Psoas muscle (tissue), 8 donors: ENCODE data around the gene MYO1E. TPM values are rescaled to one million over a fixed set of nuclear protein-coding genes. Genes with fewer than 3 reads are reported as not detected.

Source experiments
- ATAC-seq, 4 donors: fragments of 200-7000 bp; cut with Tn5 transposase; one replicate each; pipeline ENCODE4 v1.9.1; 2020; ENCODE audit warnings: moderate library complexity in 3 of 4, mild to moderate bottlenecking in 2 of 4
- DNase-seq, 2 donors: peaks; one replicate each; pipeline ENCODE4 v3.0.0-alpha.2; 2020
- H3K27ac ChIP-seq: fragments of 200-600 bp; one replicate; pipeline ENCODE4 v1.8.0; 2022
- H3K27me3 ChIP-seq, 3 donors: fragments of 200-600 bp in 1 of 3; one replicate each; pipeline versions ENCODE4 v1.6.1 to v1.8.0; 2013 to 2022; ENCODE audit warnings: low read length in 2 of 3, mild to moderate bottlenecking in 2 of 3, moderate library complexity in 1 of 3; ENCODE audit not compliant: insufficient read depth in 3 of 3
- H3K36me3 ChIP-seq, 2 donors: fragments of 200-600 bp in 1 of 2; one replicate each; pipeline versions ENCODE4 v1.6.1 to v1.8.0; 2013 to 2022; ENCODE audit warnings: low read depth in 1 of 2, mild to moderate bottlenecking in 1 of 2, moderate library complexity in 1 of 2; ENCODE audit not compliant: insufficient read depth in 1 of 2
- H3K4me1 ChIP-seq: fragments of 200-600 bp; one replicate; pipeline ENCODE4 v1.8.0; 2022
- H3K4me3 ChIP-seq: fragments of 200-600 bp; one replicate; pipeline ENCODE4 v1.8.0; 2022; ENCODE audit warnings: mild to moderate bottlenecking
- H3K9me3 ChIP-seq: fragments of 200-600 bp; one replicate; pipeline ENCODE4 v1.8.0; 2022
- WGBS, 3 donors: extraction: QIAGEN DNeasy Blood & Tissue Kit; methylation state at CpG; one replicate each; pipeline versions ENCODE4 v1.1.6 to v1.1.7; 2013; 5-methylcytosine and 5-hydroxymethylcytosine counted together
- intact Hi-C, 2 donors: fragments of 100-400 bp; cut with DNase I; formaldehyde crosslinking; loops; one replicate each; pipeline versions ENCODE4 v1.11.0 to v1.14.2; 2022
- polyA plus RNA-seq, 3 donors: library from polyadenylated mRNA; stranded (reverse); fragments of 200-250 nt; gene quantifications; one replicate each; pipeline ENCODE4 v1.2.3, GENCODE V29; 2013
- total RNA-seq, 4 donors: library from RNA; stranded (reverse); fragmentation: NEBNext Ultra II Directional in 2 of 4; extraction: Animal tissue kit (Norgen Biotek cat#: 25700) in 2 of 4; gene quantifications; one replicate each; pipeline versions ENCODE4 v1.2.1 to v1.2.4, GENCODE V29; 2021 to 2023
- TF ChIP-seq, protein P1 (sequence below): fragments of 200-600 bp; IDR thresholded peaks from one replicate; pipeline ENCODE4 v1.8.0; 2022; ENCODE audit warnings: antibody characterized with exemption
- donor health status: healthy with polysubstance abuse.
- donor health status: DM: no; HTN: no; CAD: no; lungs with moderate emphysema.
- donor health status: Bipolar disorder and iron deficiency.
- donor health status: healthy.
- donor health status: DM: yes; HTN: yes; CAD: no.
- donor health status: DM: no; HTN: no; CAD: no.
- donor health status: DM: no; HTN: no; CAD: no.
- donor health status: DM: yes; HTN: yes; CAD: no.

The MYO1E gene
- total and polyA plus RNA-seq, 7 donors, result 10.0 to 53.7 (median 26.3) TPM

DNA sequence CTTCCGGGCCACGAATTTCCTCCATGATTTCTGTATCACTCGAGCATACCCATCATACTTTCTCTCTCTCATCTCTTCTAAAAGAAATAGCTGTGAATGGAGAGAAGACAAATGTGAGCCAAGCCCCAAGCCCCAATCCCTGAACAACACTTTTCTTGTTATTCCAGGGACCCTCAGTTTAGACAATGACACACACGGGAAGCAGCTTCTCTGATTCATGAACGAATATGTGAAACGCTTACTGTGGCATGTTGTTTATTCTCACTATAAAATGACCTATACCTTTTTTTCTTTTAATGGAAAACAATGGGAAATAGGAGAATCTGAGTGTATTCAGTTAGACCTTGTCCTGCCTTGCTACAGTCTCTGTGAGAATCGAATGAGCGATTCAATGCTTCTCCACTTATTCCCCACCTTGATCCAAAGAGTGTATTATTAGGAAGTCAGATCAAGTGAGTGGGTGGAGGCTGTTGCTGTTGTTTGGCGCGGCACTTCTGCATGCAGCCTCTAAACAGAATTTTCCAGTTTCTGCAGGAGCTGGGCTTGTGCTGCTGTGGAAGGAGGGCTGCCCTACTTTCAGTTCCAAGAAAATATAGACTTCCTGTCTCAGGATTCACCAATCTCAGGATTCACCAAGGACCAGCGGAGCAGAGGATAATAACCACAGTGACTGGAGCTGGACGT is 198.4 kb downstream of the MYO1E start:
- Histone ChIP-seq H3K4me1 (peaks cover 15% of the 10 kb centered on the region), H3K4me3 (no peak overlapping the region), H3K36me3 (peaks cover 0 to 37% of the 10 kb centered on the region in 2 donors), H3K27me3 (no peaks in the 10 kb centered on the region), H3K27ac (no peak overlapping the region), H3K9me3 (no peaks in the 10 kb centered on the region)
- no peak for DNase-seq
- 92 to 94% (median 93%) methylated on average over 12 of the region's 12 CpGs for WGBS, 3 donors
- intact Hi-C loops, result loop anchor here (10.0 kb wide), 2 partner anchors 189 to 321 kb away; partner anchors contain the start of gene RNF111 (in 1 of the 2)
- TF ChIP-seq, protein P1, sequence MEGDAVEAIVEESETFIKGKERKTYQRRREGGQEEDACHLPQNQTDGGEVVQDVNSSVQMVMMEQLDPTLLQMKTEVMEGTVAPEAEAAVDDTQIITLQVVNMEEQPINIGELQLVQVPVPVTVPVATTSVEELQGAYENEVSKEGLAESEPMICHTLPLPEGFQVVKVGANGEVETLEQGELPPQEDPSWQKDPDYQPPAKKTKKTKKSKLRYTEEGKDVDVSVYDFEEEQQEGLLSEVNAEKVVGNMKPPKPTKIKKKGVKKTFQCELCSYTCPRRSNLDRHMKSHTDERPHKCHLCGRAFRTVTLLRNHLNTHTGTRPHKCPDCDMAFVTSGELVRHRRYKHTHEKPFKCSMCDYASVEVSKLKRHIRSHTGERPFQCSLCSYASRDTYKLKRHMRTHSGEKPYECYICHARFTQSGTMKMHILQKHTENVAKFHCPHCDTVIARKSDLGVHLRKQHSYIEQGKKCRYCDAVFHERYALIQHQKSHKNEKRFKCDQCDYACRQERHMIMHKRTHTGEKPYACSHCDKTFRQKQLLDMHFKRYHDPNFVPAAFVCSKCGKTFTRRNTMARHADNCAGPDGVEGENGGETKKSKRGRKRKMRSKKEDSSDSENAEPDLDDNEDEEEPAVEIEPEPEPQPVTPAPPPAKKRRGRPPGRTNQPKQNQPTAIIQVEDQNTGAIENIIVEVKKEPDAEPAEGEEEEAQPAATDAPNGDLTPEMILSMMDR, result no peak
- no peak for ATAC-seq

DNA sequence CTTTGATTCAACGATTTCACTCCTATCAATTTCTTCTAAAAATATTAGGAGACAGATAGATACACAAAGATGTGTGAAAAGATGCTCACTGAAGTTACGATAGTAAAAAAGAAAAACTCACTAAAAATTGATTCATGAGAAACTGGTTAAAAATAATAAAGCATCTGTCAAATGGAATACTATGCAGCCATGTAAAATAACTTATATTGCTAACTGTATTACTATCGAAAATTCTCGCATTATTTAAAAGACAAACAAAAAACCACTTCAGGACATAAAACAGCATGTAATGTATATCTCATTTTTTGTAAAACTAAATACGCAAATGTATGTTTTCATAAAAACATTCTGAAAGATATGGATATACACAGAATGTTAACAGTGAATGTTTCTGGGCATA is 199.5 kb downstream of the MYO1E start:
- 98 to 99% (median 99%) methylated on average over 5 of the region's 5 CpGs for WGBS, 3 donors

DNA sequence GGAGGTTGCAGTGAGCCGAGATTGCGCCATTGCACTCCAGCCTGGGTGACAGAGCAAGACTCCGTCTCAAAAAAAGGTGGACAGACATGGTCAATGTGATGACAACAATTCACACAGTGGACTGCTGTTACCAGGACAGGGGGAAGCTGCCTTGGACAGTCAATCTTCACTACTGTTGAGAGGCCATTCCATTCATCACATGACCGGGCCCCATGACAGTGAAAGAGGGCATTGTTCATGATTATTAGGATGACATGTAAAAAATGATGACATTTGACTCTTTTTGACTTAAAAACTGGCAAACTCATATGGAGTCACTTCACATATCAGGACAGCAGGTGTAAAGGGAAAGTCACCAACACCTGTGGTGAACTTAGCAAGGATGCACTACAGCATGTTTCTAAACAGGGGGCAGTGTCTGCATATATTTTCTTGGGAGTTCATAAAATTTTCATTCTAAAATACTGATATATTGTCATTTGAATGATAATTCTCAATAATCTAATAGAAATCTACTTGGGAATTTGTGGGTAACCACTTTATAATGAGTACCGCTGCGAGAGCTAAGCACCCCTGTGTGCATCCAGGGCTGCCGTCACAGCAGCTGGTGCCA is 200.3 kb downstream of the MYO1E start:
- ATAC-seq, result no peak
- WGBS, 3 donors, result 96 to 99% (median 97%) methylated on average over 7 of the region's 7 CpGs
- intact Hi-C loops, result loop anchor here (10.0 kb wide), 2 partner anchors 188 to 322 kb away; partner anchors contain the start of gene RNF111 (in 1 of the 2)
- TF ChIP-seq, protein P1, result no peak
- H3K36me3 ChIP-seq, result peaks cover 0 to 30% of the 10 kb centered on the region in 2 donors
- no peaks in the 10 kb centered on the region for H3K27me3 ChIP-seq
- H3K27ac ChIP-seq, result no peak overlapping the region
- no peaks in the 10 kb centered on the region for H3K9me3 ChIP-seq
- no peak overlapping the region for H3K4me3 ChIP-seq
- DNase-seq, result no peak
- peaks cover 6% of the 10 kb centered on the region for H3K4me1 ChIP-seq

More for the DNA sequence above, 199.5 kb downstream of the MYO1E start:
- Histone ChIP-seq H3K4me1 (peaks cover 6% of the 10 kb centered on the region), H3K27me3 (no peaks in the 10 kb centered on the region), H3K27ac (no peak overlapping the region), H3K9me3 (no peaks in the 10 kb centered on the region), H3K4me3 (no peak overlapping the region), H3K36me3 (peaks cover 0 to 36% of the 10 kb centered on the region in 2 donors)
- no peak for DNase-seq
- intact Hi-C loops, result loop anchor here (10.0 kb wide), 2 partner anchors 188 to 322 kb away; partner anchors contain the start of gene RNF111 (in 1 of the 2)
- no peak for ATAC-seq
- TF ChIP-seq, protein P1, result no peak

DNA sequence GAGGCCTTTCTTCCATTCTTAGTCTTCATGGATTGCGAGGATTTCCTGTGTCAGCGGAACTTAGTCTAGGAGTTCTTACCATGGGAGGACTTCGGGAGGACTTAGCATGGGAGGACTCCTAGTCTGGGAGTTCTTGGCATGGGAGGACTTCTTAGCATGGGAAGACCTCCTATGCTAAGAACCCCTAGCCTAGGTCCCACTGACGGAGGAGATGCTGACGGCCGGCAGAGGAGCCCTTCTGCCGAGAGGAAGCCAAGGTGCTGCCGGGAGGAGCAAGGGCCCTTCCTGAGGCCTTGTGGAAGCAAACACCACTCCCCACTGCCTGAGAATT is 201.6 kb downstream of the MYO1E start:
- no peak for DNase-seq
- Histone ChIP-seq H3K4me3 (no peak overlapping the region), H3K36me3 (peaks cover 0 to 25% of the 10 kb centered on the region in 2 donors), H3K27ac (no peak overlapping the region), H3K9me3 (no peaks in the 10 kb centered on the region), H3K4me1 (peaks cover 6% of the 10 kb centered on the region), H3K27me3 (no peaks in the 10 kb centered on the region)
- intact Hi-C loops, result loop anchor here (10.0 kb wide), 2 partner anchors 186 to 324 kb away; partner anchors contain the start of gene RNF111 (in 1 of the 2)
- TF ChIP-seq, protein P1, result no peak
- 93 to 95% (median 94%) methylated on average over 8 of the region's 8 CpGs for whole genome bisulfite sequencing, 3 donors
- no peak for ATAC-seq
